Upper lobe of right lung (tissue), 1 donor: ENCODE results near the gene ACTL9. TPM values are rescaled to one million over a fixed set of nuclear protein-coding genes. Genes with fewer than 3 reads are reported as not detected.
"Not testable (repeated sequence)": the region's sequence is repeated elsewhere in the genome, so short reads cannot be mapped to it uniquely, and the experiment has no call there.

Source experiments
- ATAC-seq: fragments of 200-7000 bp; cut with Tn5 transposase; one replicate; pipeline ENCODE4 v1.9.1; 2020; ENCODE audit warnings: mild to moderate bottlenecking, moderate library complexity
- DNase-seq: peaks from one replicate; pipeline ENCODE4 v3.0.0-alpha.2; 2020
- H3K27ac ChIP-seq: fragments of 200-600 bp; one replicate; pipeline ENCODE4 v1.8.0; 2022
- H3K27me3 ChIP-seq: fragments of 200-600 bp; one replicate; pipeline ENCODE4 v1.8.0; 2022; ENCODE audit warnings: mild to moderate bottlenecking
- H3K36me3 ChIP-seq: fragments of 200-600 bp; one replicate; pipeline ENCODE4 v1.8.0; 2022
- H3K4me1 ChIP-seq: fragments of 200-600 bp; one replicate; pipeline ENCODE4 v1.8.0; 2022
- H3K4me3 ChIP-seq: fragments of 200-600 bp; one replicate; pipeline ENCODE4 v1.8.0; 2022; ENCODE audit warnings: mild to moderate bottlenecking
- H3K9me3 ChIP-seq: fragments of 200-600 bp; one replicate; pipeline ENCODE4 v1.8.0; 2022
- intact Hi-C: fragments of 100-400 bp; cut with DNase I; formaldehyde crosslinking; loops from one replicate; pipeline ENCODE4 v1.11.0; 2022
- total RNA-seq: library from RNA; stranded (reverse); fragmentation: NEBNext Ultra II Directional; extraction: Animal tissue kit (Norgen Biotek cat#: 25700); gene quantifications from one replicate; pipeline ENCODE4 v1.2.1, GENCODE V29; 2021
- TF ChIP-seq, protein P1 (sequence below): fragments of 200-600 bp; IDR thresholded peaks from one replicate; pipeline ENCODE4 v1.8.0; 2022; ENCODE audit warnings: antibody characterized with exemption
- donor health status: DM: no; HTN: yes; CAD: no; lungs with severe emphysema.

The ACTL9 gene
- total RNA-seq, 1 donor from 2014 or later = not detected

DNA sequence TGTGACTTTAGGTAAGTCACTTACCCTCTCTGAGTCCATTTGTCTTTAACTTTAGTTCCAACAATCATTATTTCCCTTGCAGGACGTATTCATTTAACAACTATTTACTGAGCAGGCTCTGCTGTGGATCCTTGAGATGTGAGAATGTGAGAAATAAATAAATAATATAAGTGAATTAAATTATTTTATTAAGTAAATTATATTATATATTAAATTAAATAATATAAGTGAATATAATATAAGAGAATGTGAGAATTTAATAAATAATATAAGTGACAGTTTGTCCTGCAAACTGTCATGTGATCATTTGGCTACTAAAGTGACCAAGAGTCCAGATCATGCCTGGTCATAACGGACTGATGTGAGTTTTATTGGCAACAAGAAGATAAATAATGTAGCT, 23.4 kb upstream of the ACTL9 start:
- TF ChIP-seq, protein P1, sequence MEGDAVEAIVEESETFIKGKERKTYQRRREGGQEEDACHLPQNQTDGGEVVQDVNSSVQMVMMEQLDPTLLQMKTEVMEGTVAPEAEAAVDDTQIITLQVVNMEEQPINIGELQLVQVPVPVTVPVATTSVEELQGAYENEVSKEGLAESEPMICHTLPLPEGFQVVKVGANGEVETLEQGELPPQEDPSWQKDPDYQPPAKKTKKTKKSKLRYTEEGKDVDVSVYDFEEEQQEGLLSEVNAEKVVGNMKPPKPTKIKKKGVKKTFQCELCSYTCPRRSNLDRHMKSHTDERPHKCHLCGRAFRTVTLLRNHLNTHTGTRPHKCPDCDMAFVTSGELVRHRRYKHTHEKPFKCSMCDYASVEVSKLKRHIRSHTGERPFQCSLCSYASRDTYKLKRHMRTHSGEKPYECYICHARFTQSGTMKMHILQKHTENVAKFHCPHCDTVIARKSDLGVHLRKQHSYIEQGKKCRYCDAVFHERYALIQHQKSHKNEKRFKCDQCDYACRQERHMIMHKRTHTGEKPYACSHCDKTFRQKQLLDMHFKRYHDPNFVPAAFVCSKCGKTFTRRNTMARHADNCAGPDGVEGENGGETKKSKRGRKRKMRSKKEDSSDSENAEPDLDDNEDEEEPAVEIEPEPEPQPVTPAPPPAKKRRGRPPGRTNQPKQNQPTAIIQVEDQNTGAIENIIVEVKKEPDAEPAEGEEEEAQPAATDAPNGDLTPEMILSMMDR = no peak
- H3K27ac ChIP-seq = no peak overlapping the region

DNA sequence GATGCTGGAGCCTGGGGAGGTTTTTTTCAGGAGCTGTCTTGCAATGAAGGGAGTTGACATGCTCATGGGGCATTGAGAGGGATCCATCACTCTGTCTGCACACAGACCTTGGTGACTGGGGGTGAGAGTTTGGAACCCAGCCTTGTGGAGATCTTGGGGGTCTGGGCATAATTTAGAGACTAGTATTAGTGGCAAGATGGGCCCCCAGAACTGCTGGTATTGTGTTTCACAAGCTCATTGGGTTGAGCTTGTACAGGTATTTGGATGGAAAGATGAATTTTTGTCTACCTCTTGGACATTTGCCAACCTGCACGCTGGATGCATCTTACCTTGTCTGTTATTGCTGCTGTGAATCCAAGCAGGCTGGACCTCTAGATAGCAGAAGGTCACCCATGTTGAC, 22.7 kb upstream of the ACTL9 start, which contains the start of gene OR2Z1:
OR2Z1 (plus strand) TSS at position 301 of the 400 bp plus-strand sequence. CDS start 9,395 bp downstream, outside the sequence.
- DNase-seq (no peak), ATAC-seq (no peak)

More for the DNA sequence above, 23.4 kb upstream of the ACTL9 start:
- no peaks in the 10 kb centered on the region for H3K27me3 ChIP-seq
- no peaks in the 10 kb centered on the region for H3K36me3 ChIP-seq
- H3K4me3 ChIP-seq = no peak overlapping the region
- intact Hi-C loops = no loop called here
- H3K4me1 ChIP-seq = no peaks in the 10 kb centered on the region
- no peaks in the 10 kb centered on the region for H3K9me3 ChIP-seq
- ATAC-seq (no peak), DNase-seq (no peak)

DNA sequence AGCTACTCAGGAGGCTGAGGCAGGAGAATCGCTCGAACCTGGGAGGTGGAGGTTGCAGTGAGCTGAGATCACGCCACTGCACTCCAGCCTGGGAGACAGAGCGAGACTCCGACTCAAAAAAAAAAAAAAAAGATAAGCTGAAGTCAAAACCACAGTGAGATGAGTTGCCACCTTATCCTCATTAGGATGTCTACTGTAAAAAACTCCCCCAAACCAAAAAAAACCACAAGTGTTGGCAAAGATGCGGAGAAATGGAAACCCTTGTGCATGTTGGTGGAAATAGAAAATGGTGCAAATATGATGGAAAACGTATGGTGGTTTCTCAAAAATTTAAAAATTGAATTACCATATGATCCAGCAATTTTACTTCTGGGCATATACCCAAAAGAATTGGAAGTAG, 11.7 kb upstream of the ACTL9 start:
- intact Hi-C loops, DNase-seq, H3K9me3 ChIP-seq, H3K27me3 ChIP-seq, H3K4me3 ChIP-seq, ATAC-seq, H3K4me1 ChIP-seq, H3K27ac ChIP-seq, H3K36me3 ChIP-seq: not testable (repeated sequence)

More for the DNA sequence above, 22.7 kb upstream of the ACTL9 start, which contains the start of gene OR2Z1:
- intact Hi-C loops = no loop called here
- no peaks in the 10 kb centered on the region for H3K27me3 ChIP-seq
- H3K4me1 ChIP-seq = no peaks in the 10 kb centered on the region
- TF ChIP-seq, protein P1 = no peak
- no peak within 1 kb of the TSS for H3K27ac ChIP-seq
- H3K9me3 ChIP-seq = no peaks in the 10 kb centered on the region
- H3K36me3 ChIP-seq = no peaks in the 10 kb centered on the region
- no peak within 1 kb of the TSS for H3K4me3 ChIP-seq

- no peak for DNase-seq
- ATAC-seq = no peak
- H3K27me3 ChIP-seq = no peaks in the 10 kb centered on the region
- H3K4me3 ChIP-seq = no peak overlapping the region
- TF ChIP-seq, protein P1 = no peak
- intact Hi-C loops = no loop called here
- H3K27ac ChIP-seq = no peak overlapping the region
- no peaks in the 10 kb centered on the region for H3K4me1 ChIP-seq
- H3K9me3 ChIP-seq = no peaks in the 10 kb centered on the region
- no peaks in the 10 kb centered on the region for H3K36me3 ChIP-seq
Measured at GRCh38 chr19:8705742-8706141, 7.1 kb upstream of the ACTL9 start.

- H3K4me3 ChIP-seq, intact Hi-C loops: not testable (repeated sequence)
Measured at GRCh38 chr19:8705304-8705703, 6.7 kb upstream of the ACTL9 start.

GRCh38 chr19:8703223-8703622, 4.6 kb upstream of the ACTL9 start:
- DNase-seq (no peak), ATAC-seq (no peak)
- TF ChIP-seq, protein P1 = no peak
- H3K27ac ChIP-seq = no peak overlapping the region
- H3K27me3 ChIP-seq = peaks cover 6% of the 10 kb centered on the region
- H3K36me3 ChIP-seq = no peaks in the 10 kb centered on the region
- no peaks in the 10 kb centered on the region for H3K4me1 ChIP-seq
- no peak overlapping the region for H3K4me3 ChIP-seq
- H3K9me3 ChIP-seq = no peaks in the 10 kb centered on the region
- intact Hi-C loops = no loop called here

More at GRCh38 chr19:8705304-8705703, 6.7 kb upstream of the ACTL9 start:
- DNase-seq, H3K9me3 ChIP-seq, ATAC-seq, H3K4me1 ChIP-seq, H3K36me3 ChIP-seq, H3K27ac ChIP-seq, H3K27me3 ChIP-seq: not testable (repeated sequence)

DNA sequence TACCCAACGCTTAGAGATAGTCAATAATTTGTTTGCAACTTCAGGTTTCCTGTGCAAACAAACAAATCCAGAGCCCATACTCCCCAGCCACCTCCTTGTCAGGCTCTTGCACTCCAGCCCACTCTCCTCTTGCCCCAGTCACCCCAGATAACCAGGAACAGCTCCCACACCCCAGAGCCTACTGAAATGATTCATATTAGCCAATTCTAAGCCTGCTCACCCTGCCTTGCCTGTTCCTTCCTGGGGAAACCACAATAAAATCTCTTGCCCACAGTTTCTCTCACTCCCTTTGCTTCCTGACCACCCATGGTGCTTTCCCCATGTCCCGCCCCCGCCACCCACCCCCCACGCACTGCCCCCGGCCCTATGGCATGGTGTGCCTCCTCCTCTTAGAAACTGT, 3.8 kb upstream of the ACTL9 start:
- Histone ChIP-seq H3K4me3 (no peak overlapping the region), H3K36me3 (no peaks in the 10 kb centered on the region), H3K9me3 (no peaks in the 10 kb centered on the region), H3K27ac (no peak overlapping the region), H3K27me3 (peaks cover 12% of the 10 kb centered on the region), H3K4me1 (no peaks in the 10 kb centered on the region)
- peak; percentile 81 for ATAC-seq
- TF ChIP-seq, protein P1 = no peak
- DNase-seq = no peak
- intact Hi-C loops = no loop called here
